Cardiac ventricle fibroblast (primary cell): Measurements from ENCODE around the gene NR0B2. TPM values are rescaled to one million over a fixed set of nuclear protein-coding genes. Genes with fewer than 3 reads are reported as not detected.

Experiments used
- total RNA-seq: library from RNA; depleted of rRNA; stranded (reverse); fragments of >200 nt; gene quantifications from 2 replicates; pipeline ENCODE4 v1.2.3, GENCODE V29; 2015

NR0B2 gene
- 0.20 TPM in 1 of 2 replicates, not detected in the other for total RNA-seq

GRCh38 chr1:26913754-26914619 is at the start of gene NR0B2:
NR0B2 (minus strand) TSS chr1:26913975; CDS start chr1:26913940, 35 bp downstream.

GRCh38 chr1:26959722-26960624 is 46.2 kb upstream of the NR0B2 start, which contains the start of gene KDF1:
KDF1 (minus strand) TSS chr1:26960468; CDS start chr1:26952380, 8,088 bp downstream.

DNA sequence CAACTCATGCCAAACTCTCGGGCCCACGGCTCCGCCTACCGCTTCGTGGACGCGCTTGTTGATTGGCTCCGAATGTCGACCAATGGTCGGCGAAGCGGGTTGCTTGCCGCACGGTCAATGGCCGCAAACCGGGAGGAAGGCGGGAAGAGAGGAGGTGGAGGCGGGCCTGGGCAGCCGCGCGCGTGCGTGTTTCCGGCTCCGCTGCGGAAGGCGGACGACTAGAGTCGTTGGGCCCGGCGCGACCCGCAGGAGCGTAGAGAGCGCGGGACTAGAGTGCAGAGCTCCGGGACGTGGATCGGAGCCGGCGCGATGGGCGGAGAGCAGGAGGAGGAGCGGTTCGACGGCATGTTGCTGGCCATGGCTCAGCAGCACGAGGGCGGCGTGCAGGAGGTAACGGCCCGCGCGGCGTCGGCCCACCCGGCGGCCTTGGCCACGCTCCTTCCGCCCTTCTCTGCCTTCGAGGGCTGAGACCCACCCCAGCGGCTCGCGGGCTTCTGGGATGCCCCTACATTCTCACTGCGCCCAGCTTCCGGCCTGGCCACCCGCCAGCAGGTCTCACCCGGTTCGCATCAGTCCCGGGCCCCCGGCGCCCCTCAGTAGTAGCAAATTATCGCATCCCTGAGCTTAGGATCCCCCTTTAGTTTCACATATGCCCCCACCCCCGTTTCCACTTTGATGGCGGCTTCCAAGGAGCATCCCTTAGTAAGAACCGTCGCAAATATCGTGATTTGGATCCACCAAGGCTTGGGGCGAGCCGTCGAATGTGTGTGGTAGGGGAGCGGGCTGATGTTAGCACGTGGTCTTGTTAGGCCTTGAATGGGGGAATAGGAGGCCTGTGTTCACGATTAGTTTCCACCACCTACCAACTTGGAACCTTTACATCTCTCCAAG is 8.0 kb upstream of the NR0B2 start, which contains the start of gene NUDC:
Gene NUDC (plus strand): TSS at position 204 of the 891 bp plus-strand sequence. CDS start 106 bp downstream, at position 310.

GRCh38 chr1:26900001-26900814 is 13.6 kb downstream of the NR0B2 start, which contains the start of gene GPATCH3:
GPATCH3 (minus strand) TSS chr1:26900467; CDS start chr1:26900442, 25 bp downstream.

DNA sequence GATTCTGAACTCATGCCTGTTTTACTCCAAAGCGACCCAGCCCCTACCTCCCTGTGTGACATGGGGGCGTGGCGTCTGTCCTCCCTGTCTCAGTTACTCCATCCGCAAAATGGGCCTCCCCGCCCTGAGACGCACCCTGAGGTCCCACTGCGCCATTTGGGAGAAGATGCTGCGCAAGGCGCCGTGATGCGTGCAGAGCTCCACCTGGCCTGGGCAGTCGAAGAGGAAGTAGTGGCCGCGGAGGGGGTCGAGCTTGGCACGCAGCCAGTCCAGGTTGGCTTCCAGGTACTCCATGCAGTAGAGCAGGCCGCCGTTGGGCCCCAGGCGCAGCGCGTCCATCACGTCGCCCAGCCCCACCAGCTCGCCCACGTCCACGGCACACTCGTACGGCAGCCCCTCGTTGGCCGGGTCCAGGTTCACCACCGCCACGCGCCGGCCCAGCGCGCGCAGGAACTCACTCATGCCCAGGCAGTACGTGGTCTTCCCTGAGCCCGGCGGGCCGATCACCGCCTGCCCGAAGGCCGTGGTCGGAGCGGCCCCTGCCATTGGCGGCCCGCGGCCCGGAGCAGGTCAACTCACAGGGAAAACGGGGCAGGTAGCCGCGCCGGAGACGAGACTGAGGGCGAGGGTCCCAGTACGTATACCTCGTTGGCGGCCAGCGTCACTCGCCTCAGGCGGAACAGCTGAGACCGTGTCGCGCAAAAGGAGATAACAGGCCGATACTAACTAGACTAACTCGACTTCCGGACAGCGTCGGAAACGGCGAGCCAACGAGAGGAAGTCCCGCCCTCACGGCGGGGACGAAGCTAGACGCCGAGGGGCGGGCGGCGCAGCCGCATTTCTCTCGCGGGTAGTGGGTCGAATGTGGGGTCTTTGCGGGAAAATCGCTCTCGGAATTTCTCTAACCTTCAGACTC is 24.0 kb downstream of the NR0B2 start, which contains the start of gene GPN2:
Gene GPN2 (minus strand): TSS at position 733 of the 916 bp plus-strand sequence. CDS start 187 bp downstream, at position 546.

DNA sequence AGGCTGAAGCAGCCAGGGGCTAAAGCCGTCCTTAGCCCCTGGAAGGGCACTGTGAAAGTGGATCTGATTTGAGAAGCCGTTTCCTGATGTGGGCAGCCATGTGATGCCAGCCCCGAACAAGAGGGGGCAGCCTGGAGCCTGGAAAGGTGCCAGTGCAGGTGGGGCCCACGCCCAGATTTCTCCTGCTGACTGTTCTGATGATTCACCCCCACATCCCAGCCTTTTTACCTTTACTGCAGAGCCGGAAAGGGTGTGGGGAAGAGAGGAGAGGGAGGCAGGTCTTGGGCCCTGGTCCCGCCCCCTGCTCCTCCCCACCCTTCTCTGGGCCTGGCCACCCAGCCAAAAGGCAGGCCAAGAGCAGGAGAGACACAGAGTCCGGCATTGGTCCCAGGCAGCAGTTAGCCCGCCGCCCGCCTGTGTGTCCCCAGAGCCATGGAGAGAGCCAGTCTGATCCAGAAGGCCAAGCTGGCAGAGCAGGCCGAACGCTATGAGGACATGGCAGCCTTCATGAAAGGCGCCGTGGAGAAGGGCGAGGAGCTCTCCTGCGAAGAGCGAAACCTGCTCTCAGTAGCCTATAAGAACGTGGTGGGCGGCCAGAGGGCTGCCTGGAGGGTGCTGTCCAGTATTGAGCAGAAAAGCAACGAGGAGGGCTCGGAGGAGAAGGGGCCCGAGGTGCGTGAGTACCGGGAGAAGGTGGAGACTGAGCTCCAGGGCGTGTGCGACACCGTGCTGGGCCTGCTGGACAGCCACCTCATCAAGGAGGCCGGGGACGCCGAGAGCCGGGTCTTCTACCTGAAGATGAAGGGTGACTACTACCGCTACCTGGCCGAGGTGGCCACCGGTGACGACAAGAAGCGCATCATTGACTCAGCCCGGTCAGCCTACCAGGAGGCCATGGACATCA is 50.7 kb downstream of the NR0B2 start, which contains the start of gene SFN:
Gene SFN (plus strand): TSS at position 369 of the 904 bp plus-strand sequence. CDS start 64 bp downstream, at position 433.

Other genes starting within 250 kb of the NR0B2 start
- gene ARID1A, start 218.0 kb downstream of the NR0B2 start, total RNA-seq: 20.8 and 32.6 TPM in 2 replicates
- 13.8 and 15.5 TPM in 2 replicates for gene PIGV, start 126.0 kb downstream of the NR0B2 start, total RNA-seq
- 4.1 and 10.5 TPM in 2 replicates for gene ZDHHC18, start 87.3 kb downstream of the NR0B2 start, total RNA-seq
- not detected in 2 replicates for gene SFN, start 50.8 kb downstream of the NR0B2 start, total RNA-seq
- gene GPN2, start 23.7 kb downstream of the NR0B2 start, total RNA-seq: 8.9 and 9.5 TPM in 2 replicates
- 8.4 and 9.1 TPM in 2 replicates for gene GPATCH3, start 13.5 kb downstream of the NR0B2 start, total RNA-seq
- gene NUDC, start 7.8 kb upstream of the NR0B2 start, total RNA-seq: 48.2 and 50.8 TPM in 2 replicates
- not detected in 2 replicates for gene KDF1, start 46.5 kb upstream of the NR0B2 start, total RNA-seq
- 97.8 and 113 TPM in 2 replicates for gene TRNP1, start 79.7 kb upstream of the NR0B2 start, total RNA-seq
- 9.7 and 12.7 TPM in 2 replicates for gene TENT5B, start 98.9 kb upstream of the NR0B2 start, total RNA-seq
- gene SLC9A1, start 241.2 kb upstream of the NR0B2 start, total RNA-seq: 24.9 and 34.8 TPM in 2 replicates